ENCODE data around the gene SSX4B. TPM values are rescaled to one million over a fixed set of nuclear protein-coding genes. Genes with fewer than 3 reads are reported as not detected.
"Not testable (repeated sequence)": the region's sequence is repeated elsewhere in the genome, so short reads cannot be mapped to it uniquely, and the experiment has no call there.

SSX4B gene, protein sequence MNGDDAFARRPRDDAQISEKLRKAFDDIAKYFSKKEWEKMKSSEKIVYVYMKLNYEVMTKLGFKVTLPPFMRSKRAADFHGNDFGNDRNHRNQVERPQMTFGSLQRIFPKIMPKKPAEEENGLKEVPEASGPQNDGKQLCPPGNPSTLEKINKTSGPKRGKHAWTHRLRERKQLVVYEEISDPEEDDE
- total RNA-seq = not detected

DNA sequence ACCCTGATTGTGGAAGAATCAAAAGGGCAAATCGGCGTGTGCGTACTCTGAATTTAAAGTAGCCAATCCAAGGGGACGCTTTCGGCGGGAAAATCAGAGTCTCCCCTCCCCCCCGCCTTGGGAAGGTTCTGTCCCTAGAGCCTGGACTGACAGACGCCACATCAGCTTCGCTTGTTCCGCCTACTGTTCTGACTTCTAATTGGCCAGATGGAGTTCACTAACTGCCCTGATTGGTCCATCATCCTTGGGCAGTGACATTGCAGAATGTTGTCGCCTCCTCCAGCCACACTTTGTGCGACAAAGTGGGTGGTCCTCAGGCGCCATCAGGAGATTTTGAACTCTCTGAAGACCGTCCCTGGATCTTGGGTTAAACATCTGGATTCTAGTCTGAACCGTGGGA is at the start of gene SSX4B:
TSS of gene SSX4B (minus strand) at position 101 of the 400 bp plus-strand sequence. CDS start 588 bp downstream, outside the sequence.
- DNase-seq (ENCODE audit: low read depth in 2 of 3, low spot score in 2 of 3) = not testable (repeated sequence)

DNA sequence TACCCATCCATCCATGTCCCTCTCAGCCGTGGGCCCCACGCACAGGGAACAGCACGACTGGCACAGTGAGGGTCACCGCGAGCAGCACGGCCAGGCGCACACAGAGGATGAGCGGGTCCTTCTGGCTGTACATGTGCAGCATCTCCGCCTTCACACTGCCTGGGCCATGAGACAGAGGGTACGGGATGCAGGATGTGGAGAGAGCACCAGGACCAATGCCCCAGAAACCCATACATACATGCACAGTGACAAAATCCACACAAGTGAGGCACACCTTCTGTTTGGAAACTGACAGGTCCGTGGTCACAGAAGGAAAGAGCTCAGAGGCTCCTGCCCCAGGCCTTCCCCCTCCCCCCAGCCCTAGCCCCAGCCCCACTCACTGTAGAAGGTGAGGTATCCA is 48.8 kb upstream of the SSX4B start:
- DNase-seq (ENCODE audit: low read depth in 2 of 3, low spot score in 2 of 3) = no peak

DNA sequence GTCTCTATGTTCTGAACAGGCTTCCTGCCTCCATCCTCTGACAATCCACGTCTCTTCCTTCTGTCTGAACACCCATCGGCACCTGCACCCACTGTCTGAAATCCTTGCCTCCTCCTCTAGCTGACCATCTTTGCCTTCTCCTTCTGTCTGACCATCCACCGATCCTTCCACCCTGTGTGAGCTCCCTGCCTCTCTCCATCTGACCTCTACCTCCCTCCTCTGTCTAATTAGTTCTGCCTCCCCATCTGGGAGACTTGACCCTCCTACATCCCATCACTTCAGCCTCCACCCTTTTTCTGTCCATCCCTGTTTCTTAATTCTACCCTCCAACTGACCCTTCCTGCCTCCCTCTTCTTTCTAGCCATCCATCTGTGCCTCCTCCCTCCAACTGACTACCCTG is 48.3 kb upstream of the SSX4B start:
- DNase-seq (ENCODE audit: low read depth in 2 of 3, low spot score in 2 of 3) = no peak

DNA sequence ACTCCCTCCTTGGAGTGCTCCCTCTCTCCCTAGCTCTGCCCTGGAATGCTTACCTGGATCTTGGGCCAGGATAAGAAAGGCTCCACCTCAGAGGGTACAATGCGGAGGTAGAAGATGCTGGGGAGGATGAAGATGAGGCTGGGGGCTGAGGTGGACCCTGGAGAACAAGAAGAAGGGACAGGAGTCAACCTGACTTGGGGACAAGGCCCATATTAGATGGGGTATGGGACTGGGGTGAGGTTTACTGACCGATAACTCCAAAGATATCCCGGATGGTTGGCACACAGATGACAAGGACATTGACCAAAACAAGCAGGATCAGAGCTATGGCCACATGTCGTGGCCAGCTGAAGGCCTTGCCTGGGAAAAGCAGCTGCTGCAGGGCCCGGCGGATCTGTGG is 47.7 kb upstream of the SSX4B start:
- no peak for DNase-seq (ENCODE audit: low read depth in 2 of 3, low spot score in 2 of 3)

DNA sequence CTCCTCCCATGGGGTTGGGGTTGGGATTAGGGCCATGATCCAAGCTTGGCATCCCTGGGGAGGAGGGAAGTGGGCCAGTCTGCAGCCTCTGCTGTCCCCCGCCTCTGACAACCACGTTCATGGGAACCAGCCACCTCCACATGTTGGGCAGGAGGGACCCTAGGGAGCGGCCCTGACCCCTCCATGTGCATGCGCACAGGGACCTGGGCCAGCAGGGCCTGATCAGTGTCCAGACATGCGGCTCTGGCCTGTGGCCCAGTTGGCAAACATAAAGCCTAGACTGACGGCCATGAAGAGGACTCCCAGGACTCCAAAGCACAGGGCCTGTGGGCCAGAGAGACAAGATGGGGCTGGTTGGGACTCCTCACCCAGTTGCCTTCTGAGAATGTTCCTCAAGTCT is 47.0 kb upstream of the SSX4B start:
- no peak for DNase-seq (ENCODE audit: low read depth in 2 of 3, low spot score in 2 of 3)

DNA sequence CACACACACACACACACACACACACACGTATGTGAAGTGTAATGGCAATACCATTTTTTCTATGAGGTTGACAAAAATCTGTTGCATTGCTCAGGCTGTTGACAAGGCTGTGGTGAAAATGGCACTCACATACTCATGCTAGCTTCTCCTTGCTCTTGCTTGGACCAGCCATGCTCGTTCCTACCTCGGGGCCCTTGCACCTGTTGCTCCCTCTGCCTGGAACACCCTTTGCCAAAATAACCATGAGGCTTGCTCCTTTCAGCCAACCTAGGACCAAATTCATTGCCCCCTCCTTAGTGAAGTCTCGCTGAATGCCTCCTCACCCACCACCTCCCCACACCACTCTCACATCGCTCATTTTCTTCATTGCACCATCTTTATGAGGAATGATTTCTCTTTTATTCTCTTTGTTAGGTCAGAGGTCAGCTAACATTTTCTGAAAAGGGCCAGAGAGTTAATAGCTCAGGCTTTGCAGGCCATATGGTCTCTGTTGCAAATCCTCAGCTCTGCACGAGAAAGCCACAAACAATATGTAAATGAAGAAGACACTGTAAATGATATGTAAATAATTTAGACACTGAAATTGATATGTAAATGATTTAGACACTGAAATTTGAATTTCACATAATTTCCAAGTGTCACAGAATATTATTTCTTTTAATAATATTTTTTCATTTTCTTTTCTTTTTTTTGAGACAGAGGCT is 45.0 kb upstream of the SSX4B start:
- DNase-seq (ENCODE audit: low read depth in 2 of 3, low spot score in 2 of 3) = no peak

DNA sequence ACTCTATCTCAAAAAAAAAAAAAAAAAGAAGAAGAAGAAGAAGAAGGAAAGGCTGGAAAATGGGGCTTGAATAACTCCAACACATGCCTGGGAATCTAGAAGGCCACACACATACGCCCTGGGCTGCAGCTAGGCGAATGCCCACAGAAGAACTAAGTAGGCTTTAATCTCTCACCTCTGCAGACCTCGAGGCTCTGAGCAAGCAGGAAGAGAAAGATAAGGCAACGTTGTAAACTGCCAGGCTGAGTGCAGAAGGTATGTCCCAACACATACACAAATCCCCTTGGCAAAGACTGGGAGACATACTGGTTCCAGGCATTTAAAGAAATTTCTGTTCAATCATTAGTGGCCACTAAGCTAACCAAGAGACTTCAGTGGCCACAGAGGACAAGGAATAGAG is 39.9 kb upstream of the SSX4B start:
- DNase-seq (ENCODE audit: low read depth in 2 of 3, low spot score in 2 of 3) = no peak

DNA sequence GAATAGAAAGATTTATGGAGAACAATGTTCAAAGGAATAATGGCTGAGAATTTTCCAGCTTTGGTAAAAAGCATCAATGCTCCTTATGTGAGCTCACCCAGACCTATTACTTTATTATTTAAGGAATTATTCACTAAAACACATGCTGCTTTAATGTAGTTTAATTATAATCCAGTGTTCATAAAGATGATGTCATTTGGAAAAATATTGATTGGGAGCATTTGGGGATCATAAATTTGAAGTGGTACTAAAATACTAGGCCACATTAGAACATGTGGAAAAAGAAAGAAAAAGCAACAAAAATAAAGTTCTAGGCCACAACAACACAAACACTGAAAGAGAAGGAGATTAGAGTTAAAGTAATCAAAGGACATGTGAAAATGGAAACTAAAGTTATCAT is 38.3 kb upstream of the SSX4B start:
- DNase-seq (ENCODE audit: low read depth in 2 of 3, low spot score in 2 of 3) = no peak

DNA sequence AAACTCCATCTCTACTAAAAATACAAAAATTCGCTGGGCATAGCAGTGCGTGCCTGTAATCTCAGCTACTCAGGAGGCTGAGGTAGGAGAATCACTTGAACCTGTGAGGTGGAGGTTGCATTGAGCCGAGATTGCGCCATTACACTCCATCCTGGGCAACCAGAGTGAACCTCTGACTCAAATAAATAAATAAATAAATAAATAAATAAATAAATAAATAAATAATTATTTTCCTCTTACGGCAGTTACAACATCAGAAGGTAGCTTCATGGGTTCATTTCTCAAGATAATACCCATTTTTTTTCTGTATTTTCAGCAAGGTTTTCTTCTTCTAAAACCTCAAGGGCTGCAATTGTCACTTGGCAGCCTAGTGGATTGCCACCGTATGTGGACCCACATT is 35.4 kb upstream of the SSX4B start:
- not testable (repeated sequence) for DNase-seq (ENCODE audit: low read depth in 2 of 3, low spot score in 2 of 3)

DNA sequence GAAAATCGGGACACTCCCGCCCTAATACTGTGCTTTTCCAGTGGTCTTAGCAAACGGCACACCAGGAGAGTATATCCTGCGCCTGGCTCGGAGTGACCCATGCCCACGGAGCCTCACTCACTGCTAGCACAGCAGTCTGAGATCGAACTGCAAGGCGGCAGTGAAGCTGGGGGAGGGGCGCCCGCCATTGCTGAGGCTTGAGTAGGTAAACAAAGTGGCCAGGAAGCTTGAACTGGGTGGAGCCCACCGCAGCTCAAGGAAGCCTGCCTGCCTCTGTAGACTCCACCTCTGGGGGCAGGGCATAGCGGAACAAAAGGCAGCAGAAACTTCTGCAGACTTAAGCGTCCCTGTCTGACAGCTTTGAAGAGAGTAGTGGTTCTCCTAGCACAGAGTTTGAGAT is 22.0 kb upstream of the SSX4B start:
- not testable (repeated sequence) for DNase-seq (ENCODE audit: low read depth in 2 of 3, low spot score in 2 of 3)

DNA sequence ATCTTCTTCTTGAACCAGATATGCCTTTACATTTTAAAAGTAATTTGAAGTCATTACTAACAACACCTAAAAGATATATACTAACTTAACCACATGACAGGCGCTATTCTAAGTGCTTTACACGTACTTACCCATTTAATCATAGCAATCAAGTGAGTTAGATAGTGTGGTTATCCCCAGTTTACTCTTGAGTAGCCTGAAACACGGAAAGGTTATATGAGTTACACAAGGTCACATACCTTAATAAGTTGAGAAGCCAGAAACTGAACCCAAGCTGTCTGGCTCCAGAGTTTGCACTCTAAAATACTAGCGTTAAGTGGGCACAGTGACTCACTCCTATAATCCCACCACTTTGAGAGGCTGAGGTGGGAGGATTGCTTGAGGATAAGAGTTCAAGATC is 18.4 kb upstream of the SSX4B start:
- DNase-seq (ENCODE audit: low read depth in 2 of 3, low spot score in 2 of 3) = not testable (repeated sequence)

DNA sequence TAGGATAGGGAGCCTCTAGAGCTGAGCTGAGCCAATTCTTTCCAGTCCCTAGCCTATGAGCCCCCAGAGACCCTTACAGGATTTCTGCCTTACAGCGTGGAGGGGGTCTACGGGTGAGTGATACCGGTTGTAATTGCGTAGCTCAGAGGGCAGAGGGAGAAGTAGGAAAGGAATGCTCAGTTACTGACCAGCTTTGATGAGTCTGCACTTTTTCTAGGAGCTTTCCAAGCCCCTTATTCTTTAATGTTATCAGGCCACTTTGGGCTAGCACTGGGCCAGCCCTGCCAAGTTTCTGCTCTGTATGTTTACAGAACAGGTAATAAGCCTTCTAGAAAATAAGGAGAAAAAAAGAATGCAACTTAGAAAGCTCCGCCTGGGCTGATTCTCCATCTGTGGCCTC is 17.8 kb upstream of the SSX4B start:
- not testable (repeated sequence) for DNase-seq (ENCODE audit: low read depth in 2 of 3, low spot score in 2 of 3)

DNA sequence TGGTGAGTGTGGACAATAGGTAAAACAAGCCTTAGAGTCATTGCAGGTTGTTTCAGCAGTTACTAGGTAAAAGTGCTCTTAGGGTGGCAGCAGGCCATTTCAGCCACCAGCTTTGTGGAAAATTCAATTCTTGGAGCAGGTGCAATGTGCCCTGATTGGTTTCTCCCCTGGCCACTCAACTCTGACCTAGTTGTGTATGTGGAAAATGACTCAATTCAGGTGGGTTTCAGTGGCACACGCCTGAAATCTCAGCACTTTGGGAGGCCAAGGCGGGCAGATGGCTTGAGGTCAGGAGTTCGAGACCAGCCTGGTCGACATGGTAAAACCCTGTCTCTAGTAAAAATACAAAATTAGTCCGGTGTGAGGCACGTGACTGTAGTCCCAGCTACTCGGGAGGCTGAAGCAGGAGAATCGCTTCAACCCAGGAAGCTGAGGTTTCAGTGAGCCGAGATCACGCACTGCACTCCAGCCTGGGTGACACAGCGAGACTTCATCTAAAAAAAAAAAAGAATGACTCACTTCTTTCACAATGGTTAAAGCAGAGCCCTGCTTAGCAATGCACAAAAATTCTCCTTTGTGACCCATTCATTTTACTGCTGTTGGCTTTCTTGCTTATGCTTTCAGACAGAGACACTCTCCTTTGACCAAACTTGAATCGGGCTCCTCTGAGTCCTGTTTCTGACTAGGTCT is 15.4 kb upstream of the SSX4B start:
- not testable (repeated sequence) for DNase-seq (ENCODE audit: low read depth in 2 of 3, low spot score in 2 of 3)

DNA sequence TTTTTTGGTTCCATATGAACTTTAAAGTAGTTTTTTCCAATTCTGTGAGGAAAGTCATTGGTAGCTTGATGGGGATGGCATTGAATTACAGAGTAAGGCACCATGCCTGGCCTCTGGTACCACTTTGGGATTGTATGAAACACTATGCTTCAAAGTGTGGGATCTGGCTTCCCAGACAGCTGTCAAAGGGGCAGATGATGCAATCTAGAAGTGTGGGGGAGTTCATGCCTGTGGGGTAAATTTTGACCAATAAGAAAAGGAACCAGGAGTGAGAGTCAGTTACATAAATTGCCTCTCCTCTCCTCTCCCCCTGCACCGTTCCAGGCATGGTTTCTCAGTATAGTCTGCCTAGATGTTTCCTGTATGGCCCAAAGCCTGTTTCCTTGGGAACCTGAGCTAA is 13.9 kb downstream of the SSX4B start:
- DNase-seq (ENCODE audit: low read depth in 2 of 3, low spot score in 2 of 3) = not testable (repeated sequence)

DNA sequence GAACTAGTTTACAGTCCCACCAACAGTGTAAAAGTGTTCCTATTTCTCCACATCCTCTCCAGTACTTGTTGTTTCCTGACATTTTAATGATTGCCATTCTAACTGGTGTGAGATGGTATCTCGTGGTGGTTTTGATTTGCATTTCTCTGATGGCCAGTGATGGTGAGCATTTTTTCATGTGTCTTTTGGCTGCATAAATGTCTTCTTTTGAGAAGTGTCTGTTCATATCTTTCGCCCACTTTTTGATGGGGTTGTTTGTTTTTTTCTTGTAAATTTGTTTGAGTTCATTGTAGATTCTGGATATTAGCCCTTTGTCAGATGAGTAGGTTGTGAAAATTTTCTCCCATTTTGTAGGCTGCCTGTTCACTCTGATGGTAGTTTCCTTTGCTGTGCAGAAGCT is 14.8 kb downstream of the SSX4B start:
- not testable (repeated sequence) for DNase-seq (ENCODE audit: low read depth in 2 of 3, low spot score in 2 of 3)

DNA sequence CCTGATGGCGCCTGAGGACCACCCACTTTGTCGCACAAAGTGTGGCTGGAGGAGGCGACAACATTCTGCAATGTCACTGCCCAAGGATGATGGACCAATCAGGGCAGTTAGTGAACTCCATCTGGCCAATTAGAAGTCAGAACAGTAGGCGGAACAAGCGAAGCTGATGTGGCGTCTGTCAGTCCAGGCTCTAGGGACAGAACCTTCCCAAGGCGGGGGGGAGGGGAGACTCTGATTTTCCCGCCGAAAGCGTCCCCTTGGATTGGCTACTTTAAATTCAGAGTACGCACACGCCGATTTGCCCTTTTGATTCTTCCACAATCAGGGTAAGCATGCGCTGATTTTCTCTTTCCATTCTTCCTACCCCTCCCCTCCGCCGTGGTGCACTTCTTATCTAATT is 28.5 kb downstream of the SSX4B start, which contains the start of gene SSX4:
TSS of gene SSX4 (plus strand) at position 301 of the 400 bp plus-strand sequence. CDS start 515 bp downstream, outside the sequence.
- not testable (repeated sequence) for DNase-seq (ENCODE audit: low read depth in 2 of 3, low spot score in 2 of 3)

DNA sequence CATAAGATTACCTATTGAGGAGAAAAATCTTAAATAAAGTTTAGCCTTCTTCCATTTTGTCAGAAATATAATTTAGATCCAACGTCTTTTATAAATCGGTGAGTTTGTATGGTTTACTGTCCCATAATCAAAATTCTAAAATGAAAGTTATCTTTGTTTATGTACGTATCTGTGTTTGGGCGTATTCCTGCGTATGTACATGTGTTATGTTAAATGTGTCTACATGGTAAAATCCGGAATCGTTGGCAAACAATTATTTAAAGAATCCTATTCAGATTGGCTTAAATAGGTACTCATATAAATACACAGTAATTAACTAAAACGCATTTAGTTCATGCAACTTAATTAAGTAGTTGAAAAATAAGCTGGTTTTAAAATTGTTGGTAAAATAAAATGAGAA is 41.4 kb downstream of the SSX4B start:
- DNase-seq (ENCODE audit: low read depth in 2 of 3, low spot score in 2 of 3) = not testable (repeated sequence)

DNA sequence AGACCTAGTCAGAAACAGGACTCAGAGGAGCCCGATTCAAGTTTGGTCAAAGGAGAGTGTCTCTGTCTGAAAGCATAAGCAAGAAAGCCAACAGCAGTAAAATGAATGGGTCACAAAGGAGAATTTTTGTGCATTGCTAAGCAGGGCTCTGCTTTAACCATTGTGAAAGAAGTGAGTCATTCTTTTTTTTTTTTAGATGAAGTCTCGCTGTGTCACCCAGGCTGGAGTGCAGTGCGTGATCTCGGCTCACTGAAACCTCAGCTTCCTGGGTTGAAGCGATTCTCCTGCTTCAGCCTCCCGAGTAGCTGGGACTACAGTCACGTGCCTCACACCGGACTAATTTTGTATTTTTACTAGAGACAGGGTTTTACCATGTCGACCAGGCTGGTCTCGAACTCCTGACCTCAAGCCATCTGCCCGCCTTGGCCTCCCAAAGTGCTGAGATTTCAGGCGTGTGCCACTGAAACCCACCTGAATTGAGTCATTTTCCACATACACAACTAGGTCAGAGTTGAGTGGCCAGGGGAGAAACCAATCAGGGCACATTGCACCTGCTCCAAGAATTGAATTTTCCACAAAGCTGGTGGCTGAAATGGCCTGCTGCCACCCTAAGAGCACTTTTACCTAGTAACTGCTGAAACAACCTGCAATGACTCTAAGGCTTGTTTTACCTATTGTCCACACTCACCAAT is 43.9 kb downstream of the SSX4B start:
- not testable (repeated sequence) for DNase-seq (ENCODE audit: low read depth in 2 of 3, low spot score in 2 of 3)

DNA sequence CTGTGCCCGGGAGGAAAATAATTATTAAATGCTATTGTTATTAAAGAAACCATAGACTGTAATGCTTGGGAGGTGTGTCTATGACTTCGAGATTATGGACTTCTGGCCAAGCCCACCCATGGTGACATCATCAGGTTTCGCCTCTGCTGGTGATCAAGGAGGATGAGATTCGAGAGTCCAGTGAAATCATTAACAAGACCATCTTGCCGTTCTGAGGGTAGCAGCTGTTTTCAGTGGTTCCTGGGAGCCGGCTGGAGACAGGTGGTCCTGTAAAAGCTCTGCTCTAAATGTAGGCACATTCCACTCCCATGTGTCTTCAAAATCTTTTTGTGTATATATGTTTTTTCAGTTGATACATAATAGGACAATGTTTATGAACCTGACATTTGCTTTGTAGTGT is 52.5 kb downstream of the SSX4B start:
- DNase-seq (ENCODE audit: low read depth in 2 of 3, low spot score in 2 of 3) = not testable (repeated sequence)

DNA sequence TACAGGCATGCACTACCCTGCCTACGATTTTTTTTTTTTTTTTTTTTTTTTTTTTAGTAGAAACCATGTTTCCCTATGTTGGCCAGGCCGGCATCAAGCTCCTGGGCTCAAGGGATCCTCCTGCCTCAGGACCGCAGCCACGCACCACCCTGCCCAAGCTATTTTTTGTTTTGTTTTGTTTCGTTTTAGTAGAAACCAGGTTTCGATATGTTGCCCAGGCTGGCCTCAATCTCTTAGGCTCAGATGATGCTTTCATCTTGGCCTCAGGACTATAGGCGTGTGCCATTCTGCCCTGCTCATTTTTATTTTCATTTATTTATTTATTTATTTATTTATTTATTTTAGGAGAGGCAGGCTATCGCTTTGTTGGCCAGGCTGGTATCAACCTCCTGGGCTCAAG is 54.1 kb downstream of the SSX4B start:
- DNase-seq (ENCODE audit: low read depth in 2 of 3, low spot score in 2 of 3) = no peak

Data from hematopoietic multipotent progenitor cell (in vitro differentiated cells).